ENCODE data around the gene TEAD1. TPM values are rescaled to one million over a fixed set of nuclear protein-coding genes. Genes with fewer than 3 reads are reported as not detected.
"Not testable (repeated sequence)": the region's sequence is repeated elsewhere in the genome, so short reads cannot be mapped to it uniquely, and the experiment has no call there.

The TEAD1 gene
- total RNA-seq, 1 donor from 2014 or later: 62.5 TPM

- peak overlapping the region; percentile 4 for H3K27ac Mint-ChIP-seq (ENCODE audit: unreplicated experiment)
- peaks cover 35% of the 10 kb centered on the region for H3K4me1 Mint-ChIP-seq (ENCODE audit: low read depth, unreplicated experiment)
- peaks cover 8% of the 10 kb centered on the region for H3K9me3 Mint-ChIP-seq (ENCODE audit: unreplicated experiment)
- TF ChIP-seq, protein P1, sequence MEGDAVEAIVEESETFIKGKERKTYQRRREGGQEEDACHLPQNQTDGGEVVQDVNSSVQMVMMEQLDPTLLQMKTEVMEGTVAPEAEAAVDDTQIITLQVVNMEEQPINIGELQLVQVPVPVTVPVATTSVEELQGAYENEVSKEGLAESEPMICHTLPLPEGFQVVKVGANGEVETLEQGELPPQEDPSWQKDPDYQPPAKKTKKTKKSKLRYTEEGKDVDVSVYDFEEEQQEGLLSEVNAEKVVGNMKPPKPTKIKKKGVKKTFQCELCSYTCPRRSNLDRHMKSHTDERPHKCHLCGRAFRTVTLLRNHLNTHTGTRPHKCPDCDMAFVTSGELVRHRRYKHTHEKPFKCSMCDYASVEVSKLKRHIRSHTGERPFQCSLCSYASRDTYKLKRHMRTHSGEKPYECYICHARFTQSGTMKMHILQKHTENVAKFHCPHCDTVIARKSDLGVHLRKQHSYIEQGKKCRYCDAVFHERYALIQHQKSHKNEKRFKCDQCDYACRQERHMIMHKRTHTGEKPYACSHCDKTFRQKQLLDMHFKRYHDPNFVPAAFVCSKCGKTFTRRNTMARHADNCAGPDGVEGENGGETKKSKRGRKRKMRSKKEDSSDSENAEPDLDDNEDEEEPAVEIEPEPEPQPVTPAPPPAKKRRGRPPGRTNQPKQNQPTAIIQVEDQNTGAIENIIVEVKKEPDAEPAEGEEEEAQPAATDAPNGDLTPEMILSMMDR (IDR thresholded peaks at IDR 0.05; ENCODE audit: partially characterized antibody, unreplicated experiment): no peak
- no peak for DNase-seq
- no peaks in the 10 kb centered on the region for H3K36me3 Mint-ChIP-seq (ENCODE audit: unreplicated experiment)
- H3K4me3 Mint-ChIP-seq (ENCODE audit: unreplicated experiment): peak overlapping the region; percentile 2
- H3K27me3 Mint-ChIP-seq (ENCODE audit: unreplicated experiment): peaks cover 2% of the 10 kb centered on the region
Observed at GRCh38 chr11:12755510-12756453, 81.6 kb downstream of the TEAD1 start.

DNA sequence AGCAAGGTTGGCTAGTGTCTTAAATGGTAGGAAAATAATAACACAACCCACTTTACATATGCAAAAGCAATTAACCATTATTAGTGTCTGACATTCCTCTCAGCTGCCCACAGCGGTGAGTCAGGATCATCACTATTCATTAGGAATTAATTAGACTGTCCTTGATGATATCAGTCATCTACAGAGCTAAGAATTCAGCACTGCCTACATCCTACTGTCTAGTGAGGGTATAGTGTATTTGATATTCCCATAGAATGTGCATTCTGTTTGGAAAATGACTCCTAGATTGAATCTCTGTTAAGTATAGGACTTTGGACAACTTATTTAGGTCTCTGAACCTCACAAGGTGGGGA lies 82.2 kb downstream of the TEAD1 start:
- H3K4me3 Mint-ChIP-seq (ENCODE audit: unreplicated experiment): no peak overlapping the region
- DNase-seq: no peak
- peaks cover 8% of the 10 kb centered on the region for H3K9me3 Mint-ChIP-seq (ENCODE audit: unreplicated experiment)
- H3K4me1 Mint-ChIP-seq (ENCODE audit: low read depth, unreplicated experiment): peaks cover 38% of the 10 kb centered on the region
- H3K27ac Mint-ChIP-seq (ENCODE audit: unreplicated experiment): peak overlapping the region; percentile 4
- TF ChIP-seq, protein P1 (IDR thresholded peaks at IDR 0.05; ENCODE audit: partially characterized antibody, unreplicated experiment): no peak
- H3K27me3 Mint-ChIP-seq (ENCODE audit: unreplicated experiment): peaks cover 2% of the 10 kb centered on the region
- no peaks in the 10 kb centered on the region for H3K36me3 Mint-ChIP-seq (ENCODE audit: unreplicated experiment)

- H3K36me3 Mint-ChIP-seq (ENCODE audit: unreplicated experiment): no peaks in the 10 kb centered on the region
- H3K4me1 Mint-ChIP-seq (ENCODE audit: low read depth, unreplicated experiment): peaks cover 38% of the 10 kb centered on the region
- DNase-seq: no peak
- TF ChIP-seq, protein P1 (IDR thresholded peaks at IDR 0.05; ENCODE audit: partially characterized antibody, unreplicated experiment): no peak
- H3K4me3 Mint-ChIP-seq (ENCODE audit: unreplicated experiment): peak overlapping the region; percentile 18
- H3K27ac Mint-ChIP-seq (ENCODE audit: unreplicated experiment): no peak overlapping the region
- H3K27me3 Mint-ChIP-seq (ENCODE audit: unreplicated experiment): peaks cover 2% of the 10 kb centered on the region
- H3K9me3 Mint-ChIP-seq (ENCODE audit: unreplicated experiment): peaks cover 10% of the 10 kb centered on the region
Observed at GRCh38 chr11:12756867-12757266, 82.6 kb downstream of the TEAD1 start.

- TF ChIP-seq, protein P1 (IDR thresholded peaks at IDR 0.05; ENCODE audit: partially characterized antibody, unreplicated experiment): no peak
- no peak for DNase-seq
- peak overlapping the region; percentile 18 for H3K4me3 Mint-ChIP-seq (ENCODE audit: unreplicated experiment)
- peaks cover 10% of the 10 kb centered on the region for H3K9me3 Mint-ChIP-seq (ENCODE audit: unreplicated experiment)
- peaks cover 2% of the 10 kb centered on the region for H3K27me3 Mint-ChIP-seq (ENCODE audit: unreplicated experiment)
- no peak overlapping the region for H3K27ac Mint-ChIP-seq (ENCODE audit: unreplicated experiment)
- no peaks in the 10 kb centered on the region for H3K36me3 Mint-ChIP-seq (ENCODE audit: unreplicated experiment)
- peaks cover 36% of the 10 kb centered on the region for H3K4me1 Mint-ChIP-seq (ENCODE audit: low read depth, unreplicated experiment)
Observed at GRCh38 chr11:12757416-12757815, 83.2 kb downstream of the TEAD1 start.

DNA sequence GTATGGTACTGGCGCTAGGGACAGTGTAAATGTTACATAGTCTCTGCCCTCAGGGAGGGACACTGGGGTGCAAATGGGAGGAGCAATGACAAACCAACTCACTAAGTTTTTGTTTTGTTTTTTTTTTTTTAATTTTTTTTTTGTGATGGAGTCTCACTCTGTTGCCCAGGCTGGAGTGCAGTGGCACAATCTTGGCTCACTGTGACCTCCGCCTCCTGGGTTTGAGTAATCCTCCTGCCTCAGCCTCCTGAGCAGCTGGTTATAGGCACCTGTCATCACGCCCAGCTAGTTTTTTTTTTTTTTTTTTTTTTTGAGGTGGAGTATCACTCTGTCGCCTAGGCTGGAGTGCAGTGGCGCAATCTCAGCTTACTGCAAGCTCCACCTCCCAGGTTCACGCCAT lies 83.9 kb downstream of the TEAD1 start:
- not testable (repeated sequence) for H3K4me3 Mint-ChIP-seq (ENCODE audit: unreplicated experiment); H3K36me3 Mint-ChIP-seq (ENCODE audit: unreplicated experiment); H3K27me3 Mint-ChIP-seq (ENCODE audit: unreplicated experiment); DNase-seq; H3K27ac Mint-ChIP-seq (ENCODE audit: unreplicated experiment)
- Mint-ChIP-seq H3K4me1 (ENCODE audit: low read depth, unreplicated experiment) (peaks cover 37% of the 10 kb centered on the region), H3K9me3 (ENCODE audit: unreplicated experiment) (peaks cover 10% of the 10 kb centered on the region)
